GM12875 (cell line): ENCODE data around the gene HNRNPC.

Experiments used
- H3K4me3 ChIP-seq: one replicate; pipeline ENCODE4 v1.5.1; 2011; ENCODE audit warnings: low read depth, low read length, control low read depth
- TF ChIP-seq, protein P1 (sequence below): IDR thresholded peaks from 2 replicates; pipeline ENCODE4 v1.5.1; 2011; ENCODE audit warnings: low read depth, mild to moderate bottlenecking, control low read depth, inconsistent platforms, low read length, moderate library complexity, borderline replicate concordance; ENCODE audit not compliant: insufficient read depth

The HNRNPC gene

DNA sequence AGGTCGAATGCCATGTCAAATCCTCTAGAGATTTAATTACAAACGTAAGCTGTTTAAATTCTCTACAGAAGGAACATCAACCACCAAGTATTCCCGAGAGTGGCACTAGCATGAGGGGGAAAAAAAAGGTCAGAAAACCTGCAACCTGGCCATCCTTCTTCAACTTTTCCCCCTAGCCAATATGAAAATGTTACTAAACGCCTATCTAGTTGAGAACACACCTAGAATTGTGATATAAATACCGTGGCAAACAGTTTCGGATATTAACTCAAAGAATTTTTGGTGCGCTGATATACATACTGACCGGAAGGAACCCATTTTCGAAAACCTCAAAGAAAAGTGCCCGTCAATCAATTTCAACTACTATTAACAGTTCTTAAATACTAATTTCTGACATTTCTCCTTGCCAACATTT lies 1.8 kb downstream of the HNRNPC start:
- TF ChIP-seq, protein P1, sequence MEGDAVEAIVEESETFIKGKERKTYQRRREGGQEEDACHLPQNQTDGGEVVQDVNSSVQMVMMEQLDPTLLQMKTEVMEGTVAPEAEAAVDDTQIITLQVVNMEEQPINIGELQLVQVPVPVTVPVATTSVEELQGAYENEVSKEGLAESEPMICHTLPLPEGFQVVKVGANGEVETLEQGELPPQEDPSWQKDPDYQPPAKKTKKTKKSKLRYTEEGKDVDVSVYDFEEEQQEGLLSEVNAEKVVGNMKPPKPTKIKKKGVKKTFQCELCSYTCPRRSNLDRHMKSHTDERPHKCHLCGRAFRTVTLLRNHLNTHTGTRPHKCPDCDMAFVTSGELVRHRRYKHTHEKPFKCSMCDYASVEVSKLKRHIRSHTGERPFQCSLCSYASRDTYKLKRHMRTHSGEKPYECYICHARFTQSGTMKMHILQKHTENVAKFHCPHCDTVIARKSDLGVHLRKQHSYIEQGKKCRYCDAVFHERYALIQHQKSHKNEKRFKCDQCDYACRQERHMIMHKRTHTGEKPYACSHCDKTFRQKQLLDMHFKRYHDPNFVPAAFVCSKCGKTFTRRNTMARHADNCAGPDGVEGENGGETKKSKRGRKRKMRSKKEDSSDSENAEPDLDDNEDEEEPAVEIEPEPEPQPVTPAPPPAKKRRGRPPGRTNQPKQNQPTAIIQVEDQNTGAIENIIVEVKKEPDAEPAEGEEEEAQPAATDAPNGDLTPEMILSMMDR: no peak
- peak overlapping the region; percentile 75 for H3K4me3 ChIP-seq

DNA sequence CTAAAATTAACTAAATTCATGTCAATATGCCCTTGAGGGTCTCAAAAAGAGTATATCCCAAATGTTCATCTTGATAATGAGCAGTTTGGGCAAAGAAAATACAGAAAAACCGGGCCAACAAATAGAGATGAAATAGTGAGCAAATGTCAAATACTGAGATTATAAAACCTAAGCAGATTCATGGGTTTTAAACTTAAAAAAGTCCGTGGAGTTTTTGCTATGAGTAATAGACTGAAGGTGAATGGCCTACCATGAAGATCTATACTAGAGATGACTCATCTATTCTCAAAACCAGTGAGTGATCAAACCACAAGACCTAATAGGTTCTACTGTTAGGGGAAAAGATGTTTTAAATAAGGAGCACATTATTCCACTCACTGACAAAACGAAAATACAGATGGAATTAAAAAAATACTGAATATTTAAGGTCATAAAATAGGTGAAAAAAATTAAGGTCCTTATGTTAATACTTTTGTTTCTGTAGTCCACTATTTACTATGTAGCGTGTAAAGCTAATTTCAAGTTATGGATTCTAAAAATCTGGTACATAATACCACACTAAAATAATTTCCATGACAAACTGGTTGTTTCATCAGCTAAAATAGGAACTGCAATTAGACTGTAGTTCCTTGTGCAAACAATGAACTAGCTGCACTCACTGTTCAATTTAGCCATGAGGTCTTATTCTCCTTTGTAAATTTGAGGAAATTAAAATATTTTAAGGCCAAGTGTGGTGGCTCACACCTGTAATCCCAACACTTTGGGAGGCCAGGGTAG lies 5.0 kb downstream of the HNRNPC start:
- H3K4me3 ChIP-seq: no peak overlapping the region
- TF ChIP-seq, protein P1: no peak

DNA sequence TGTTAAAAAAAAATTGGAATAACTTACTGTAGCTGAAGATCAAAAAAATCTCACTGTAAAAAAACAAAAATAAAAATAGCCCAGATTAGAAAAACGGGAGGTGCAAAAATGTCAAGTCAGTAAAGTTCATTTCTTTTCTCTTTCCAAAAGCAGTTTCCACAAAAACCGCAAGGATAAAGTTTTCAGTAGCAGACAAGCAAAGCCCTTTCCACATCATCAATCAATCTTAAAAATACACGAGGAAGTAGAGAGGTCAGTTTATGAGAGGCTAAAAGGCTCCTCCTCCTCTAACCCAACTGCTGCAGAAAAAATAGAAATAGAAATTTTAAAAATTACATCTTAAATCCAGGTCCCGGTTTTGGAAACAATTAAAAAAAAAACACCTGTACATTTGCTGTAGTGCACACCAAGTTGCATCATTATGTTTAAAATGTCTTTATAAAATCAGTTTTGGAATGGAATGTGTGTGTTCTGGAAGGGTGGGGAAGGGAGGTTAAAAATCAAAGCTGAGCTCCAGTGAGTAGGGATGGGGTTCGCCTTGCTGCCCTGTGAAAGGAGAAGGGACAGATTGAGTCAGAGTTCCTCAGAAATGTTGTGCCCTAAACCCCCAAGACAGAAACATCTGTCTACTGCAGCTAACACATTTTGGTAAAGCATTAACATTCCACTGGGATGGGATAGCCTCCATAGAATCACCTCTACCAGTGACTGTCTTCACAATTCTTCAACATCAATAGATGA lies 5.8 kb downstream of the HNRNPC start:
- peak overlapping the region; percentile 12 for H3K4me3 ChIP-seq
- TF ChIP-seq, protein P1: no peak

DNA sequence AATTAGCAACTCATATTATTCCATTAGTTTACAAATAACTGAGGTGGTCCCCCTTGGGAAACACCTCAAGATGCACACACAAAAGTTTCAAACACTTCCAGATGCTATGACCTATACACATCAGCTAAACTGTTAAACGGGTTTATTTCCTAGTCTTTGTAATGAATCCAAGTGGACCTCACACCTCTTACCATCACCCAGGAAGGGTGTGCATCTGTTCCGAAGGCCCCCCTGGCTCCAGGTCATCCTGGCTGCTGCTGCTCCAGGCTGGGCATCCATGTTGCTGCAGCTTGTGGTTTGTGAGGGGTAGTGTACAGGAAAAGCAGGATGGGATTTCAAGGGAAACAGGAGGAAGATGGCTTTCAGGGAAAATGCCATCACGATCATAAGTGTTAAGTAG lies 6.8 kb downstream of the HNRNPC start:
- TF ChIP-seq, protein P1: no peak
- no peak overlapping the region for H3K4me3 ChIP-seq

DNA sequence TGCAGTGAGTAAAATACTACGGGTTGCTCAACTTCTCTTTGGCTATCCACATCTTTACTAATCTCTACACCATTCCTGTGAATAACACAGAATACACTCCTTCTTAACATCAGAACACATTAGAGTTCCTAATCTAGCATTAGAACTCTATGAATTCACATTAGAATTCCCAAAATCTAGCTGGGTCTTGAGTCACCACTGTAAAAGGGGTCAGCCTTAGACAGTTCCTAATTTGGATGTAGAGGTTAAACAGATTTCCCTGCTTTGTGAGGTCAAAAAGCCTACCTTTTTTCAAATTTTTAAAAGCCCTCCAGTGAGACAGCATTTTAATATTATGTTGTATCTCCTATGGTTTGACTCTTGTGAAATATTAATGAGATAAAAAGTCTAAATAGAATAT lies 7.4 kb downstream of the HNRNPC start:
- H3K4me3 ChIP-seq: no peak overlapping the region
- TF ChIP-seq, protein P1: no peak

DNA sequence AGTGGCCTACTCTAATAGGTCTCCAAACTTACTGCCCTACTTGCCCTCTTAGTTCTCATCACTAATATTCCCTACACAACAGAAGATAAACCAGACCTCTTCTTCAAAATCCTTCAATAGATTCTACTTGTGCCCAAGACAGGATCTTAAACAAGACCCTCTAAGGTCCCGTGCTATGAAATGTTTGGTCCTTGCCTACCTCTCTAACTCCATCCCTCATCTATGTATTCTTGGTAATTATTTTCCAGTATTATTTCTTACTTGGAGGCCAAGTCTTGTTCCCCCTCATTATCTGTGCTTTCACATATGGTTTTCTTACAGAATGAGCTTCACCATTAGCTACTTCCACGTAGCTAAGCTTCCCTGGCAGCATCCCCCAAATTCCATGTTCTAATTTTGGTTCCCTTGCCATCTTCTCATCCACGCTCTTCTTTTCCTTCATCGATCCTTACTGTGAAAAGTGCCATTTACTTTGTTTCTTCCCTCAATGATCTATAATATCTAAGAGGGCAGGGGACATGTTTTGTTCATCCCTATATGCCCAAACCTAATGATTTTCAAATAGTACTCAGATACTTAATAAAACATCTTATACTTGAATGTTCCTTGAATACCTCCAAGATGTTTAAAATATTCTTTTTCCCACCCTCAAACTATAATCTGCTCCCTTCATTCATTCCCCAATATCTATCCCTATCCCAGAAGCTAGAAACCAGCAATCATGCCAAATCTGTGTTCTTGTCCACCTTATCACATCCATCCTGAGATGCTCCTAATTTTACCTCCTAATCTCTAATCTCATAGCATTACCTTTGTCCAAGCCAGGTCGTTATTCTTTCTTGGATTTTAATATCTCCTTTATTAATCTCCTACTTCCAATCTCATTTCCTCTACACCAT lies 10.1 kb downstream of the HNRNPC start:
- TF ChIP-seq, protein P1: no peak
- no peak overlapping the region for H3K4me3 ChIP-seq
